ENCODE data around the gene CAND2. TPM values are rescaled to one million over a fixed set of nuclear protein-coding genes. Genes with fewer than 3 reads are reported as not detected.

CAND2 gene
- total and polyA plus RNA-seq, 2 donors (not counting 1 experiment from before 2014, with no cell fraction given): 2.5 to 16.7 TPM

GRCh38 chr3:12817343-12817710, 20.8 kb downstream of the CAND2 start:
- Histone ChIP-seq H3K27ac (ENCODE audit: insufficient read depth, low read length) (no peak overlapping the region), H3K4me3 (replicated peaks in 1 of 4; ENCODE audit: control extremely low read depth in 1 of 4, insufficient read depth in 1 of 4, low read depth in 3 of 4, low read length in 4 of 4) (no peak overlapping the region), H3K9ac (ENCODE audit: insufficient read depth, low read length) (no peak overlapping the region), H2AFZ (ENCODE audit: low read length) (no peak overlapping the region), H3K27me3 (ENCODE audit: control insufficient read depth, insufficient read depth, low read length) (no peaks in the 10 kb centered on the region), H3K4me1 (ENCODE audit: control insufficient read depth, extremely low read depth, insufficient read depth, low read length) (no peaks in the 10 kb centered on the region), H3K36me3 (ENCODE audit: control insufficient read depth, insufficient read depth, low read length) (peaks cover 3% of the 10 kb centered on the region), H3K79me2 (ENCODE audit: control insufficient read depth, insufficient read depth, low read length) (no peaks in the 10 kb centered on the region), H3K4me2 (ENCODE audit: extremely low read depth, insufficient read depth, low read length) (no peak overlapping the region), H3K9me3 (ENCODE audit: control insufficient read depth, insufficient read depth, low read depth, low read length) (no peaks in the 10 kb centered on the region), H4K20me1 (ENCODE audit: control insufficient read depth, extremely low read depth, insufficient read depth, low read length) (no peaks in the 10 kb centered on the region)
- TF ChIP-seq EZH2 (IDR thresholded peaks at IDR 0.05; ENCODE audit: low read length, missing control alignments): no peak
- TF ChIP-seq, protein P1, sequence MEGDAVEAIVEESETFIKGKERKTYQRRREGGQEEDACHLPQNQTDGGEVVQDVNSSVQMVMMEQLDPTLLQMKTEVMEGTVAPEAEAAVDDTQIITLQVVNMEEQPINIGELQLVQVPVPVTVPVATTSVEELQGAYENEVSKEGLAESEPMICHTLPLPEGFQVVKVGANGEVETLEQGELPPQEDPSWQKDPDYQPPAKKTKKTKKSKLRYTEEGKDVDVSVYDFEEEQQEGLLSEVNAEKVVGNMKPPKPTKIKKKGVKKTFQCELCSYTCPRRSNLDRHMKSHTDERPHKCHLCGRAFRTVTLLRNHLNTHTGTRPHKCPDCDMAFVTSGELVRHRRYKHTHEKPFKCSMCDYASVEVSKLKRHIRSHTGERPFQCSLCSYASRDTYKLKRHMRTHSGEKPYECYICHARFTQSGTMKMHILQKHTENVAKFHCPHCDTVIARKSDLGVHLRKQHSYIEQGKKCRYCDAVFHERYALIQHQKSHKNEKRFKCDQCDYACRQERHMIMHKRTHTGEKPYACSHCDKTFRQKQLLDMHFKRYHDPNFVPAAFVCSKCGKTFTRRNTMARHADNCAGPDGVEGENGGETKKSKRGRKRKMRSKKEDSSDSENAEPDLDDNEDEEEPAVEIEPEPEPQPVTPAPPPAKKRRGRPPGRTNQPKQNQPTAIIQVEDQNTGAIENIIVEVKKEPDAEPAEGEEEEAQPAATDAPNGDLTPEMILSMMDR (conservative IDR thresholded peaks at IDR 0.05 in 1 of 2, IDR thresholded peaks at IDR 0.05 in 1 of 2; ENCODE audit: low read depth in 1 of 2, low read length in 2 of 2): no peak
- DNase-seq (ENCODE audit: low read depth in 2 of 2): no peak

DNA sequence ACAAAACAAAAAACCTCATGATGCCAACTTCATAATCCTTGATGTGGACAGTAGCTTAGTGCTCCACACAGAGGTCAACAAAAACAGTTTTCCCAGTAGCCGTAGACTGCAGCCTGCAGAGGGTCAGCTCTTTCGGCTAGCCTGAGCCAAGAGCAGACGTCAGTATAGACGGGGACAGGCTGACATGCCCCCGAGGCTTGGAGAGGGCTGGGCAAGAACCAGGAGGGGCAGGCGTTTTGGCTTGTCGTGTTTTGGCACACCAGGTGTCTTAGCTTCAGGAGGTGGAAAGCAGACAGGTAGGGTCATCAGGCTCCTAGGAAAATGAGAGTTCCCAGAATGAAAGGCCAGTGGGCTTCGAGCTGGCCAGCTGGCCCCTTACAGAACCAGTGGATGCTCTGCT, 21.8 kb downstream of the CAND2 start:
- Histone ChIP-seq H3K9ac (ENCODE audit: insufficient read depth, low read length) (no peak overlapping the region), H3K27ac (ENCODE audit: insufficient read depth, low read length) (no peak overlapping the region), H3K9me3 (ENCODE audit: control insufficient read depth, insufficient read depth, low read depth, low read length) (no peaks in the 10 kb centered on the region), H3K36me3 (ENCODE audit: control insufficient read depth, insufficient read depth, low read length) (peaks cover 3% of the 10 kb centered on the region), H3K79me2 (ENCODE audit: control insufficient read depth, insufficient read depth, low read length) (no peaks in the 10 kb centered on the region), H2AFZ (ENCODE audit: low read length) (no peak overlapping the region), H3K4me2 (ENCODE audit: extremely low read depth, insufficient read depth, low read length) (no peak overlapping the region), H3K27me3 (ENCODE audit: control insufficient read depth, insufficient read depth, low read length) (no peaks in the 10 kb centered on the region), H4K20me1 (ENCODE audit: control insufficient read depth, extremely low read depth, insufficient read depth, low read length) (no peaks in the 10 kb centered on the region), H3K4me3 (replicated peaks in 1 of 4; ENCODE audit: control extremely low read depth in 1 of 4, insufficient read depth in 1 of 4, low read depth in 3 of 4, low read length in 4 of 4) (no peak overlapping the region), H3K4me1 (ENCODE audit: control insufficient read depth, extremely low read depth, insufficient read depth, low read length) (no peaks in the 10 kb centered on the region)
- TF ChIP-seq EZH2 (IDR thresholded peaks at IDR 0.05; ENCODE audit: low read length, missing control alignments): no peak
- TF ChIP-seq, protein P1 (conservative IDR thresholded peaks at IDR 0.05 in 1 of 2, IDR thresholded peaks at IDR 0.05 in 1 of 2; ENCODE audit: low read depth in 1 of 2, low read length in 2 of 2): no peak
- DNase-seq (ENCODE audit: low read depth in 2 of 2): no peak

DNA sequence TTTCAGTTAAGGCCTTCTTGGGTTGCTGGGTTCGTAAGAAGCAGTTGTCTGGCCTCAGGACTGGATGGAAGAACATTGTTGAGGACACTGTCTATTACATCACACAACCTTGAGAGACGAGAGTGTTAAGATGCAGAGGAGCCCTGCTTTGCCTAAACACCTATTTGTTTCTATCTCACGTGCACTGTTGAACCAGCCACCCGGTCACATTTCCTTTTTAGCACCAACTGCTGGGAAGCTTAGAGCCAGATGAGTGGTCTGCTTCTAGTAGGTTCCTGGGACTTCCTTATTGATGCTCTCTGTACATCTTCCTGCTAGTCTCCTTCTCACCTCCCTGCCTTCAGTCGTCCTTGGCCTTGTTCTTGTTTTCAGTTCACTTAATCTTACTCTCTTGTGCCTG, 22.3 kb downstream of the CAND2 start:
- Histone ChIP-seq H3K4me1 (ENCODE audit: control insufficient read depth, extremely low read depth, insufficient read depth, low read length) (no peaks in the 10 kb centered on the region), H3K27me3 (ENCODE audit: control insufficient read depth, insufficient read depth, low read length) (no peaks in the 10 kb centered on the region), H3K27ac (ENCODE audit: insufficient read depth, low read length) (no peak overlapping the region), H3K9ac (ENCODE audit: insufficient read depth, low read length) (no peak overlapping the region), H3K4me2 (ENCODE audit: extremely low read depth, insufficient read depth, low read length) (no peak overlapping the region), H3K79me2 (ENCODE audit: control insufficient read depth, insufficient read depth, low read length) (no peaks in the 10 kb centered on the region), H2AFZ (ENCODE audit: low read length) (no peak overlapping the region), H4K20me1 (ENCODE audit: control insufficient read depth, extremely low read depth, insufficient read depth, low read length) (no peaks in the 10 kb centered on the region), H3K9me3 (ENCODE audit: control insufficient read depth, insufficient read depth, low read depth, low read length) (no peaks in the 10 kb centered on the region), H3K4me3 (replicated peaks in 1 of 4; ENCODE audit: control extremely low read depth in 1 of 4, insufficient read depth in 1 of 4, low read depth in 3 of 4, low read length in 4 of 4) (no peak overlapping the region), H3K36me3 (ENCODE audit: control insufficient read depth, insufficient read depth, low read length) (peaks cover 3% of the 10 kb centered on the region)
- TF ChIP-seq, protein P1 (conservative IDR thresholded peaks at IDR 0.05 in 1 of 2, IDR thresholded peaks at IDR 0.05 in 1 of 2; ENCODE audit: low read depth in 1 of 2, low read length in 2 of 2): no peak
- no peak for TF ChIP-seq EZH2 (IDR thresholded peaks at IDR 0.05; ENCODE audit: low read length, missing control alignments)
- no peak for DNase-seq (ENCODE audit: low read depth in 2 of 2)

Data from fibroblast of lung (primary cell).